HL-60 (cell line): ENCODE results near the gene RAPGEF4.

ENCODE experiments used
- DNase-seq, 2 experiments: peaks; one replicate each; pipeline ENCODE4 v3.0.0-alpha.2; 2010 to 2020; ENCODE audit warnings: low read depth in 1 of 2, low spot score in 1 of 2
- H3K27ac ChIP-seq: fragments of 250-450 bp; sonication (Bioruptor Pico); replicated peaks from 2 replicates; pipeline ENCODE4 v1.5.1; 2020; ENCODE audit warnings: mild to moderate bottlenecking, moderate library complexity
- H3K27me3 ChIP-seq: fragments of 250-450 bp; sonication (Bioruptor Pico); 2 replicates; pipeline ENCODE4 v1.5.1; 2021; ENCODE audit warnings: mild to moderate bottlenecking, moderate library complexity; ENCODE audit not compliant: insufficient read depth, poor library complexity, severe bottlenecking
- H3K4me3 ChIP-seq: replicated peaks from 2 replicates; pipeline ENCODE4 v1.5.1; 2011; ENCODE audit warnings: mild to moderate bottlenecking, control low read depth, low read length; ENCODE audit not compliant: insufficient read depth
- CTCF ChIP-seq: IDR thresholded peaks from one replicate; pipeline ENCODE4 v1.5.1; 2011; ENCODE audit warnings: low read length, control low read depth, inconsistent platforms; ENCODE audit not compliant: insufficient read depth
- GABPA ChIP-seq: IDR thresholded peaks from 2 replicates; pipeline ENCODE4 v1.6.1; 2012; ENCODE audit warnings: low read depth
- POLR2AphosphoS5 ChIP-seq: IDR thresholded peaks from 2 replicates; pipeline ENCODE4 v1.6.1; 2012; ENCODE audit warnings: low read depth
- REST ChIP-seq: IDR thresholded peaks from 2 replicates; pipeline ENCODE4 v1.6.1; 2012; ENCODE audit warnings: low read depth; ENCODE audit not compliant: insufficient replicate concordance
- SPI1 ChIP-seq: IDR thresholded peaks from 2 replicates; pipeline ENCODE4 v1.6.1; 2012; ENCODE audit warnings: low read depth, mild to moderate bottlenecking, borderline replicate concordance

RAPGEF4 gene

GRCh38 chr2:172826522-172826921 lies 90.9 kb downstream of the RAPGEF4 start:
- no peak for DNase-seq
- no peak for TF ChIP-seq REST
- TF ChIP-seq POLR2AphosphoS5: no peak
- TF ChIP-seq CTCF: no peak
- TF ChIP-seq GABPA: no peak
- TF ChIP-seq SPI1: no peak
- no peaks in the 10 kb centered on the region for H3K27me3 ChIP-seq
- H3K27ac ChIP-seq: no peak overlapping the region
- H3K4me3 ChIP-seq: no peak overlapping the region

GRCh38 chr2:172829229-172829628 lies 93.6 kb downstream of the RAPGEF4 start:
- no peak for DNase-seq
- Histone ChIP-seq H3K27ac (no peak overlapping the region), H3K4me3 (no peak overlapping the region), H3K27me3 (peaks cover 4% of the 10 kb centered on the region)
- TF ChIP-seq REST: no peak
- no peak for TF ChIP-seq SPI1

- TF ChIP-seq CTCF (no peak), REST (no peak), GABPA (no peak)
- Histone ChIP-seq H3K4me3 (no peak overlapping the region), H3K27me3 (peaks cover 4% of the 10 kb centered on the region), H3K27ac (no peak overlapping the region)
- DNase-seq: no peak
Measured at GRCh38 chr2:172830482-172830881, 94.8 kb downstream of the RAPGEF4 start.

- H3K27ac ChIP-seq: no peak overlapping the region
- TF ChIP-seq SPI1 (no peak), REST (no peak), CTCF (no peak), POLR2AphosphoS5 (no peak)
- DNase-seq: no peak
- no peak overlapping the region for H3K4me3 ChIP-seq
- peaks cover 4% of the 10 kb centered on the region for H3K27me3 ChIP-seq
Measured at GRCh38 chr2:172833898-172834297, 98.3 kb downstream of the RAPGEF4 start.
